K562 (cell line): ENCODE results near the gene TNFRSF18. TPM values are rescaled to one million over a fixed set of nuclear protein-coding genes. Genes with fewer than 3 reads are reported as not detected.

Source experiments
- ATAC-seq: fragments of 200-7000 bp; cut with Tn5 transposase; 3 replicates; pipeline ENCODE4 v1.9.1; 2020; ENCODE audit warnings: moderate library complexity
- BruUV-seq: library from RNA; stranded (reverse); fragments of 400-500 nt; replicated peaks from 2 replicates; lab custom pipeline; 2021; lab: Mats Ljungman, UMichigan
- CTCF ChIA-PET: fragments of 300-600 bp; formaldehyde crosslinking; extraction: SDS; loops from one replicate; lab custom pipeline; 2021; ENCODE audit warnings: low intra/inter-chr PET ratio; lab: Yijun Ruan, JAX
- POLR2A ChIA-PET: fragments of 300-600, 350-650 bp; sonication (Branson Sonifier 250); formaldehyde crosslinking; extraction: SDS; loops from one replicate; lab custom pipeline; 2021; ENCODE audit warnings: antibody characterized with exemption, inconsistent platforms; lab: Yijun Ruan, JAX
- DNase-seq, 4 experiments: peaks; one replicate each; pipeline versions ENCODE4 v3.0.0 to v3.0.0-alpha.2; 2011 to 2018; ENCODE audit warnings: low spot score in 3 of 4, mixed read lengths in 3 of 4; ENCODE audit errors: extremely low read depth in 1 of 4
- FAIRE-seq: peaks from 2 replicates; lab custom pipeline; 2011; peaks lifted over from hg19 to GRCh38; lab: Jason Lieb, UNC
- H2AFZ ChIP-seq: 2 replicates; pipeline ENCODE4 v1.6.0; 2011; ENCODE audit warnings: low read depth, low read length, control low read depth, inconsistent platforms
- H3K27ac ChIP-seq: fragments of 200-600 bp; 3 replicates; pipeline ENCODE4 v1.8.0; 2011; ENCODE audit warnings: low read depth, mild to moderate bottlenecking, control low read depth, inconsistent platforms, low read length, moderate library complexity, mixed read lengths; ENCODE audit errors: extremely low read depth
- H3K27me3 ChIP-seq, 2 experiments: fragments of 300-600 bp in 1 of 2; 2 replicates in 1 of 2; 3 replicates in 1 of 2; pipeline versions ENCODE4 v1.6.0 to v1.8.0; 2011; ENCODE audit warnings: inconsistent platforms in 2 of 2, low read length in 2 of 2, mild to moderate bottlenecking in 1 of 2, mixed read lengths in 1 of 2, moderate library complexity in 1 of 2; ENCODE audit not compliant: control insufficient read depth in 2 of 2, insufficient read depth in 2 of 2
- H3K36me3 ChIP-seq: fragments of 300-600 bp; 3 replicates; pipeline ENCODE4 v1.8.0; 2011; ENCODE audit warnings: mild to moderate bottlenecking, low read length, inconsistent platforms; ENCODE audit not compliant: control insufficient read depth, insufficient read depth
- H3K4me1 ChIP-seq, 2 experiments: fragments of 200-600 bp in 1 of 2; replicated peaks in 1 of 2; 2 replicates in 1 of 2; 3 replicates in 1 of 2; pipeline versions ENCODE4 v1.5.1 to v1.8.0; 2011; ENCODE audit warnings: inconsistent platforms in 2 of 2, low read length in 2 of 2, mild to moderate bottlenecking in 1 of 2, mixed read lengths in 1 of 2, moderate library complexity in 1 of 2; ENCODE audit not compliant: control insufficient read depth in 2 of 2, insufficient read depth in 2 of 2
- H3K4me2 ChIP-seq: 2 replicates; pipeline ENCODE4 v1.6.1; 2011; ENCODE audit warnings: low read length, control low read depth, inconsistent platforms, mixed read lengths; ENCODE audit not compliant: insufficient read depth
- H3K4me3 ChIP-seq: fragments of 200-600 bp; sonication (generic), shearing (Covaris generic); 2 replicates; pipeline ENCODE4 v1.5.1; 2016; ENCODE audit warnings: control low read depth, inconsistent platforms
- H3K79me2 ChIP-seq: fragments of 200-600 bp; 3 replicates; pipeline ENCODE4 v1.8.0; 2011; ENCODE audit warnings: low read length, inconsistent platforms; ENCODE audit not compliant: control insufficient read depth, insufficient read depth
- H3K9ac ChIP-seq, 2 experiments: 2 replicates each; pipeline versions ENCODE4 v1.6.0 to v1.6.1; 2011; ENCODE audit warnings: low read depth in 2 of 2, low read length in 2 of 2, control low read depth in 1 of 2, inconsistent platforms in 1 of 2, mild to moderate bottlenecking in 1 of 2, mixed read lengths in 1 of 2; ENCODE audit not compliant: insufficient read depth in 1 of 2
- H3K9me1 ChIP-seq: one replicate; pipeline ENCODE4 v1.6.0; 2011; ENCODE audit warnings: inconsistent platforms, mild to moderate bottlenecking, low read length, moderate library complexity; ENCODE audit not compliant: control insufficient read depth, insufficient read depth
- H3K9me3 ChIP-seq: replicated peaks from 2 replicates; pipeline ENCODE4 v1.5.1; 2011; ENCODE audit warnings: low read depth, low read length, inconsistent platforms; ENCODE audit not compliant: control insufficient read depth, insufficient read depth
- H4K20me1 ChIP-seq: replicated peaks from 2 replicates; pipeline ENCODE4 v1.6.1; 2011; ENCODE audit warnings: low read length, inconsistent platforms, mixed read lengths; ENCODE audit not compliant: control insufficient read depth, insufficient read depth
- POLR2G ChIP-seq: fragments of 200-400 bp; formaldehyde crosslinking; IDR thresholded peaks from 2 replicates; pipeline ENCODE4 v1.6.1; 2017; ENCODE audit warnings: low read depth, mild to moderate bottlenecking, antibody characterized with exemption, low read length, moderate library complexity
- RBFOX2 ChIP-seq: fragments of 200-400 bp; formaldehyde crosslinking; IDR thresholded peaks from 2 replicates; pipeline ENCODE4 v1.6.1; 2017; ENCODE audit warnings: low read depth, mild to moderate bottlenecking, low read length, moderate library complexity
- SRF ChIP-seq, 2 experiments: fragments of 250-450, 450-650 bp in 1 of 2; sonication (Bioruptor Pico) in 1 of 2; sonication (generic) in 1 of 2; formaldehyde crosslinking; IDR thresholded peaks; 2 replicates each; pipeline versions ENCODE4 v1.5.0 to v1.5.1; 2020 to 2022; ENCODE audit warnings: mild to moderate bottlenecking in 1 of 2, missing genetic modification reagents in 1 of 2
- ZNF121 ChIP-seq: sonication (generic); formaldehyde crosslinking; conservative IDR thresholded peaks from 2 replicates; pipeline ENCODE4 v1.8.0; 2022; ENCODE audit warnings: missing genetic modification reagents
- ZNF124 ChIP-seq: sonication (generic); formaldehyde crosslinking; IDR thresholded peaks from 2 replicates; pipeline ENCODE4 v1.8.1; 2022; ENCODE audit warnings: missing genetic modification reagents
- ZNF511 ChIP-seq: sonication (generic); formaldehyde crosslinking; IDR thresholded peaks from 2 replicates; pipeline ENCODE4 v1.8.0; 2022; ENCODE audit warnings: mild to moderate bottlenecking, missing genetic modification reagents
- WGBS: fragments of 100-300 bp; shearing (Covaris generic); methylation state at CpG from one replicate; pipeline ENCODE4 v1.1.6; 2016; ENCODE audit warnings: low coverage, mixed read lengths; ENCODE audit not compliant: insufficient coverage; ENCODE audit errors: missing lambda C conversion rate; 5-methylcytosine and 5-hydroxymethylcytosine counted together
- in situ Hi-C: fragments of 300-500 bp; cut with MboI; formaldehyde crosslinking; loops from 4 replicates; pipeline ENCODE4 v1.15.0; 2018; ENCODE audit warnings: inconsistent platforms, mixed read lengths
- intact Hi-C: fragments of 100-400 bp; cut with micrococcal nuclease; formaldehyde crosslinking; loops from 2 replicates; pipeline ENCODE4 v1.14.2; 2022
- polyA plus RNA-seq, 8 experiments: library from polyadenylated mRNA; depleted of rRNA in 4 of 8; stranded (reverse) in 5 of 8; unstranded in 3 of 8; fragments of >200 nt; fragmentation: Nextera tagmentation in 2 of 8; fragmentation: Illumina TruSeq in 1 of 8; extraction: Ambion mirVana in 2 of 8; extraction: Trizol in 1 of 8; gene quantifications; 2 replicates each; pipeline versions ENCODE4 v1.2.1 to v1.2.3, GENCODE V29; 2011 to 2014; ENCODE audit warnings: inconsistent platforms in 1 of 8, missing spikeins in 1 of 8
- total RNA-seq, 7 experiments: library from RNA; depleted of rRNA in 6 of 7; stranded (reverse); fragments of >200 nt in 6 of 7; fragmentation: Illumina TruSeq in 2 of 7; extraction: Trizol in 2 of 7; gene quantifications; 2 replicates each; pipeline versions ENCODE4 v1.2.1 to v1.2.3, GENCODE V29; 2011 to 2021; ENCODE audit warnings: low replicate concordance in 1 of 7

Gene TNFRSF18
- total and polyA plus RNA-seq, 9 of the 15 experiments (the other 6 are each of a cell fraction or from before 2014, with no cell fraction given): 0.24 to 0.27 TPM; not detected in 7

GRCh38 chr1:1219341-1219740 lies 12.9 kb upstream of the TNFRSF18 start (continued):
- TF ChIP-seq ZNF511 (CRISPR knock-in tag) (no peak), SRF (CRISPR knock-in tag; IDR thresholded peaks at IDR 0.05) (no peak), ZNF124 (no peak)

- H3K4me2 ChIP-seq: no peak overlapping the region
- 96% methylated on average over 31 of the region's 36 CpGs for WGBS
- H3K4me3 ChIP-seq: no peak overlapping the region
- H3K79me2 ChIP-seq: 0 out of 3 replicates have a peak, but pooled peaks cover 4% of the 10 kb centered on the region
- H4K20me1 ChIP-seq: peaks cover 3% of the 10 kb centered on the region; the same call in 1 of the 2 replicates
- POLR2A ChIA-PET: interaction anchor here (0.6 to 2.4 kb wide), 2 partner anchors 11 to 12 kb away, joined by 3 to 12 read pairs; partner anchors contain the start of genes B3GALT6 and SDF4
- H3K27me3 ChIP-seq: no peaks in the 10 kb centered on the region
- peak overlapping the region in 1 of 2 experiments; percentile 20; a peak in 1 of 4 replicates for H3K9ac ChIP-seq
- no peaks in the 10 kb centered on the region for H3K9me1 ChIP-seq
- H2AFZ ChIP-seq: no peak overlapping the region
- in situ Hi-C loops: no loop called here
- ATAC-seq (no peak), DNase-seq (peak in 1 of 4 experiments; percentile 36), FAIRE-seq (no peak)
- H3K9me3 ChIP-seq: no peaks in the 10 kb centered on the region
- peaks cover 79% of the 10 kb centered on the region; the same call in 2 of the 3 replicates for H3K36me3 ChIP-seq
- CTCF ChIA-PET: no interaction called here
- intact Hi-C loops: no loop called here
- no peak overlapping the region for H3K27ac ChIP-seq
- no TSS peak for BruUV-seq
- peaks cover 0 to 68% of the 10 kb centered on the region in 2 experiments; a peak in 2 of 5 replicates for H3K4me1 ChIP-seq
- TF ChIP-seq ZNF121: no peak
- peak; percentile 39; the same call in 1 of the 2 replicates for TF ChIP-seq RBFOX2
- TF ChIP-seq POLR2G: 0 out of 2 replicates have a peak, but pooled peaks have one; percentile 8
These were observed 12.3 kb upstream of the TNFRSF18 start for GRCh38 chr1:1218524-1219200.
